CD4-positive, alpha-beta T cell treated with Interleukin-6 for 4 hours (primary cell): Measurements from ENCODE around the gene SOX1.

Source experiments
- DNase-seq: peaks from one replicate; pipeline ENCODE4 v3.0.0-alpha.2; 2020; ENCODE audit warnings: mixed read lengths

The SOX1 gene

DNA sequence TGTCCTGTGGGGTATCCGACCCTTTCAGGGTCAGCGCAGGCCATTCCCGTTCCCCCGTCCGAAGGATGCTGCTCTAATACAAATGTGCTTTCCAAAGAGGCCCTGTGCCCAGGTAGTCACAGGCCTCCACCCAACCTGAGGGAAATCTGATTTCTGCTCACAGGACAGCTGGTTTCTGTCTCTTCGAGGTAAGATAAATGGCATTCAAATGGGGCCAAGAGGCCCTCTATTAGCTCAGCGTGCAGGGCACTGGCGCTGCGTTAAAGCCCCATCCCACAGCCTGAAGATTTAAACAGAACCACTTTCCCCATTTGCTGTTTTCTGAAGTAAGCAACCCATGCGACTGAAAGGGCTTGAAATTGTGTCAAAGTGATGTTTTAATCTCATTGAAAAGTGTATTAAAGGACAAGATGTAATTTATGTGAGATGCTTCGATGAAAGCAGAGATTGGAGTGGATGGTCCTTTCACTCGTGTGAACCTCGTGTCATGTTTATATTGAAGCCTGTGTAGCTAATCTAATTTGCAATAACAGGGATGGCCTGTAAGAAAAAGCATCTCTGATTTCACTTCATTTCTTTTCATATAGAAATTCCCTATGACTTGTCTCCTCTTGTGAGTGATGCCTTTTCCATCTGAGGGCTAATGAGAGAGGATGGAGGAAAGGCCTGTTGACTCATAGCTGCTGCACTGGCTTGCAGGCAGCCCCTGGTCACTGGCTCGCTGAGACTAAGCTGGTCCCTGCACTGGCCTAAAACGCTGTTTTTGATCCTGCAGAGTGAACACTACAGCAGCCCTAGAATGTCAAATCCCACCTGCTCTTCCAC lies 7.3 kb upstream of the SOX1 start:
- DNase-seq, result no peak

DNA sequence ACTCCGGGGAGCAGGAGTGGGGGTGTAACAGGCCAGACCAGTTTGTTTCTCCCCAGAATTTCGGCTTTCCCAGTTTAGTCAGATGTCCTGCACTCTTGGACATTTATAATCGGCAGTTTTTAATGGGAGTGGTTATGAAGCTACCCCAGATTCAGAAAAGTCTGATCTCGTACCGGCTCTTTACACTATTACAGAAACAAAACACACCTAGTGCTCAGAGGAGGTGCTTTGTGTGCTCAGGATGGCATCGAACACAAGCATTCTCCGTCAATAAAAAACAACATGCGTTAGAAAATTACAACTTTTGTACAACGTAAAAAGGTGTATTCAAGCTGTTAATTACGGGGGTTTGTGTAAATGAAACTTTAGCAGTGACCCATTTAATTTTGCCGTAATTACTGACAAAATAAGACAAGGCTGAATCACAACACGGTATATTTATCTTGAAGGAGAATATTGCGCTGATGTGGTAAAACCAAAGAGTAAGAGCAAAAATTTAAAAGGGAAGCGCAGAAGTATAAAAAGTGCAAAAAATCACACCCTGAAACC lies 6.6 kb upstream of the SOX1 start:
- no peak for DNase-seq

GRCh38 chr13:112060899-112061366 lies 6.0 kb upstream of the SOX1 start:
- no peak for DNase-seq

- DNase-seq, result no peak
Observed at GRCh38 chr13:112061367-112062061, 5.4 kb upstream of the SOX1 start.

GRCh38 chr13:112062072-112062567 lies 4.8 kb upstream of the SOX1 start:
- no peak for DNase-seq

DNA sequence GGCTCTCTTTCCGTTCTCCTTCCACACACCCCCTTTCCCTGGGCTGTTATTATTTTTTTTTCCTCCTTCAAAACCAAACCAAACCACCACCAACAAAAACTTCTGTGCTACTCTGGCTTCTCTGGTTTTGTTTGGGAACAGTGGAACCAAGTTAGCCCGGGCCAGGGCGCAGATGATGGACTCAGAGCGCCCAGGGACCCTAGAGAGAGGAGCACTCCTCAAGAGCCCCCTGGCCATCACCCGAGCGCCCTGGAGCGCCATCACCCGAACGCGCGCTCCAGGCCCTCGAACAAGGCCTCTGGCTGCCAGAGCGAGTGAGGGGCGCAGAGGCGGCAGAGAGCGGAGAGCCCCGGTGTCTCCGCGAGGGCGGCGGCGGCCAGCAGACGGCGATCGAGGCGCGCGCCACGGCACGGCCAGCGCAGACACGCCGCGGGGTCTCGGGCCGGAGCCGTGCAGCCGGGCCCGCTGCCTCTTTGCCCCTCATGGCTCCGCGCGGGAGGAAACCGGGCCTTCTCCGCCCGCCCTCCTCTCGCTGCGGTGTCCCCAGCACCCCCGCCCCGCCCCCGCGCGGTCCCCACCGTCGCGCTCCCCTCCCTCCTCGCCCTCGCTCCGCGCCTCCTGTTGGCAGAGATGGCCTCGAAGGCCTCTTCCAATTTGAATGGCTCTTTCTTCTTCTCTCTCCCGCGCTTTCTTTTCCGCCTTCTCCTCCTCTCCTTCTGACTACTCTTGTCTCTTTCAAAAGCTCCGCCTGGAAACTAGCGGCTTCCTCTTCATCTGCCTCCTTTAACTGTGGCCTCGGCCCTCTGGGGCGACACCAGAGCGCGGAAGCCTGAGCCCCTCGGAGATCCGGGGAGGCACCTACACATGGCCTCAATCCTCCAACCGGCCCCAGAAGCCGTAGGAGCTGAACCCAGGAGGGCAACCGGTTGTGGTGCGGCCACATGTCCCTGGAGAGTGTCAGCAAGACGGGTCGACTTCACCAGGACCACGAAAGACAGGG lies 4.1 kb upstream of the SOX1 start:
- DNase-seq, result no peak

GRCh38 chr13:112063807-112064206 lies 3.1 kb upstream of the SOX1 start:
- DNase-seq, result no peak

DNA sequence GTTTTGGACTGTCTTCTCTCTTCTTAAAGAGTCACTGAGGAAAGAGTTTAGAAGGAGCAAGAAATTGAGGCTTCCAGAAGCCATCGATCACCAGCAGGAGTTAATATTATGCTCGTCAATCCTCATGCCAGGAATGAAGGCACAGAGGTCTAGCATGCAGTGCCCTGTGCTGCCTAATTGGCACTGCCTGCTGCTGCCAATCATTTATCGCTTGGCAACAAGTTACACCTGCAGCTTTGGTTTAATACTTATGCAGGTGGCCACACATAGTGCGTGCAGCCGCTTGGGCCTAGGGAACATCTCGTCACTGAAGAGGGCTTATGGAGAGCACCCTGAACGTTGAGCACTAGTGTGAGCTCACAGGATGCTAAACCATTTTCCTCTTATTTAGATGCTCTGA lies 2.7 kb upstream of the SOX1 start:
- no peak for DNase-seq

- DNase-seq, result no peak
Observed at GRCh38 chr13:112065521-112065866, 1.5 kb upstream of the SOX1 start.

DNA sequence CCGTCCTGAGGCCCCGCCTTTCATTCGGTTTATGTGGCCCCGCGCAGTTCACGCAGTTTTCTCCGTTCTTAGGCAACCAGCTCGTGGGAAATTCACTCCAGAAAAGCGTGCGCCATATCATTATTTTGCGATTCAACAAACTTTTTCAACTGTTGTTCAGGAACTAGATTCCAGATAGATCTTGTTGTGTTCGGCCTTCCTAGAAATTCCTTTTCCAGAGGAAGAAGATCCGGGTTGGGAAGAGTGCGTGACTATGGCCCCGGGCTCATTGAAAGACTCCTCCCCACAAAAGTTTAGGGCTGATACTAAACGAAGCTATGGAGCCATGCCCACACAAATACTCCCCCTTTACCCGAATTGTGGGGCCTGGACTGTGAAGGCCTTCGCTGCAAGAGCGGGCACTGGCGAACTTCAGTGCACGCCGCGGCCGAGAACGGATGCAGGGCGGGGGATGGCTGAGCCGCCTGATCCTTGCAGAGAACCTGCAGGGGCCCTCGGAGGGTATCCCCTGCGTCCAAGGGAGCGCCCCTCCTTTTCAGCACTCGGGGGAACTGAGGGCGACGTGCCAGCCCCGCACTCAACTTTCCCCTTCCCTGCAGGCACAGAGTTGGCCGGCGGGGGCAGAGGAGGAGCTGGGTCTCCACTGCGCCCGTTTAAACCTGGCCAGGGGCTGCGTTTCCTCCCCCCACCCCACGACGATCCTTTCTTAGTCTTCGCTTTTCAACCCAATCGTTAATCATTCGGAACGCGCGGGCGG lies 904 bp upstream of the SOX1 start:
- no peak for DNase-seq

DNA sequence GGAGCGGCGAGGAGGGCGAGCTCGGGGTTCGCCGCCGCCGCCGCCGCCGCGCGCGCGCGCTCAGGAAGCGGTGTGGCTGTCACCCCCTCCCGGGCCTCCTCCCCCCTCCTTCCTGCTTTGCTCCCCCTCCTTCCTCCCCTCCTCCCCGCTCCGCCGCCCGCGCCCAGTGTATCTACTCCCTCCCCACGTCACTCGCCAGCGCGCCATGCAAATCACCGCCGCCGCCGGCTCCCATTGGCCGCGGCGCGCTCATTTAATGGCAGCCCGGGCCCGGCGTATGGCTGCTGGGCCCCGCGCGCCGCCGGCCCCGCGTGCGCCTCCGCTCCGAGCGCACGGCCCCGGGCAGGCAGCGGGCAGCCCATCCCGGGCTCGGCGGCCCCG lies 335 bp upstream of the SOX1 start:
- peak; percentile 59 for DNase-seq

DNA sequence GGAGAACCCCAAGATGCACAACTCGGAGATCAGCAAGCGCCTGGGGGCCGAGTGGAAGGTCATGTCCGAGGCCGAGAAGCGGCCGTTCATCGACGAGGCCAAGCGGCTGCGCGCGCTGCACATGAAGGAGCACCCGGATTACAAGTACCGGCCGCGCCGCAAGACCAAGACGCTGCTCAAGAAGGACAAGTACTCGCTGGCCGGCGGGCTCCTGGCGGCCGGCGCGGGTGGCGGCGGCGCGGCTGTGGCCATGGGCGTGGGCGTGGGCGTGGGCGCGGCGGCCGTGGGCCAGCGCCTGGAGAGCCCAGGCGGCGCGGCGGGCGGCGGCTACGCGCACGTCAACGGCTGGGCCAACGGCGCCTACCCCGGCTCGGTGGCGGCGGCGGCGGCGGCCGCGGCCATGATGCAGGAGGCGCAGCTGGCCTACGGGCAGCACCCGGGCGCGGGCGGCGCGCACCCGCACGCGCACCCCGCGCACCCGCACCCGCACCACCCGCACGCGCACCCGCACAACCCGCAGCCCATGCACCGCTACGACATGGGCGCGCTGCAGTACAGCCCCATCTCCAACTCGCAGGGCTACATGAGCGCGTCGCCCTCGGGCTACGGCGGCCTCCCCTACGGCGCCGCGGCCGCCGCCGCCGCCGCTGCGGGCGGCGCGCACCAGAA lies 1.1 kb downstream of the SOX1 start:
- no peak for DNase-seq

DNA sequence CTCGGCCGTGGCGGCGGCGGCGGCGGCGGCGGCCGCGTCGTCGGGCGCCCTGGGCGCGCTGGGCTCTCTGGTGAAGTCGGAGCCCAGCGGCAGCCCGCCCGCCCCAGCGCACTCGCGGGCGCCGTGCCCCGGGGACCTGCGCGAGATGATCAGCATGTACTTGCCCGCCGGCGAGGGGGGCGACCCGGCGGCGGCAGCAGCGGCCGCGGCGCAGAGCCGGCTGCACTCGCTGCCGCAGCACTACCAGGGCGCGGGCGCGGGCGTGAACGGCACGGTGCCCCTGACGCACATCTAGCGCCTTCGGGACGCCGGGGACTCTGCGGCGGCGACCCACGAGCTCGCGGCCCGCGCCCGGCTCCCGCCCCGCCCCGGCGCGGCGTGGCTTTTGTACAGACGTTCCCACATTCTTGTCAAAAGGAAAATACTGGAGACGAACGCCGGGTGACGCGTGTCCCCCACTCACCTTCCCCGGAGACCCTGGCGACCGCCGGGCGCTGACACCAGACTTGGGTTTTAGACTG lies 1.7 kb downstream of the SOX1 start:
- no peak for DNase-seq

DNA sequence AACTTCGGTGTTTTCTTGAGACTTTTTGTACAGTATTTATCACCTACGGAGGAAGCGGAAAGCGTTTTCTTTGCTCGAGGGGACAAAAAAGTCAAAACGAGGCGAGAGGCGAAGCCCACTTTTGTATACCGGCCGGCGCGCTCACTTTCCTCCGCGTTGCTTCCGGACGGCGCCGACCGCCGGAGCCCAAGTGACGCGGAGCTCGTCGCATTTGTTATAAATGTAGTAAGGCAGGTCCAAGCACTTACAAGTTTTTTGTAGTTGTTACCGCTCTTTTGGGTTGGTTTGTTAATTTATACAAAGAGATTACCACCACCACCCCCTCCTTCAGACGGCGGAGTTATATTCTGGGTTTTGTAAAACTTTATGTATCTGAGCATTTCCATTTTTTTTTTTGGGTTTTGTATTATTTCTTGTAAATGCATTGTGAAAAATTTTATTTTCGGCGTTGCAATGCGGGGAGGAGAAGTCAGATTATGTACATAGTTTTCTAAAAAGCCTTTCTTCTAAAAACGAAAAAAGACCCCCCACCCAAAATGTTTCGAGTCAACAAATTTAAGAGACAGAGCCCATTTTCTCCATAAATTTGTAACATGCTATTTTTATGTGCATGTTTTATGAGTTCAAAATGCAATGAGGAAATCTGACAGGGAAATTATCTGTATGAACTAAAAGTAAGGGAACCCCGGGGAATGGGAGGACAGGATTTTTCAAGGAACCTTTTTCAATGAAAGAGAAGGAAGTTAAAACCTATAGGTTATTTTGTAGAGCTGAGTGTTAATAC lies 2.3 kb downstream of the SOX1 start:
- DNase-seq, result no peak

DNA sequence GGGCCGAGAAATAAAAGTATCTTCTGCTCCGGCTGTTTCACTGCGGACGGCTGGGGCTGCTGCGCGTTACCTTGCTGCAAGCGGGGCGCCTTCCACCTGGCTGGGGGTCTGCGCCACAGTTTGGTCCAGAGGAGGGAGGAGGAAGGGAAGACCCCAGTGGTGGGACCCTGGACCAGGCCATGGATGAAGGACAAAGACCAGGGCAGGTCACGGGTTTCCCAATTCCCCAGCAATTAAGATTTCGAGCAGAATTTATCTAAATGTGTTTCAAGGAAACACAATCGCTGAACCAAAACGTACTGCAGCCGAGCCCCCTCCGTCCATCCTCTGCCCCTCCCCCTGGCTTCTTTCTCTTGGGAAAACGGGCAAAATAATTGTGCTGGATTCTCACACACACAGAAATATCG lies 2.9 kb downstream of the SOX1 start:
- no peak for DNase-seq

DNA sequence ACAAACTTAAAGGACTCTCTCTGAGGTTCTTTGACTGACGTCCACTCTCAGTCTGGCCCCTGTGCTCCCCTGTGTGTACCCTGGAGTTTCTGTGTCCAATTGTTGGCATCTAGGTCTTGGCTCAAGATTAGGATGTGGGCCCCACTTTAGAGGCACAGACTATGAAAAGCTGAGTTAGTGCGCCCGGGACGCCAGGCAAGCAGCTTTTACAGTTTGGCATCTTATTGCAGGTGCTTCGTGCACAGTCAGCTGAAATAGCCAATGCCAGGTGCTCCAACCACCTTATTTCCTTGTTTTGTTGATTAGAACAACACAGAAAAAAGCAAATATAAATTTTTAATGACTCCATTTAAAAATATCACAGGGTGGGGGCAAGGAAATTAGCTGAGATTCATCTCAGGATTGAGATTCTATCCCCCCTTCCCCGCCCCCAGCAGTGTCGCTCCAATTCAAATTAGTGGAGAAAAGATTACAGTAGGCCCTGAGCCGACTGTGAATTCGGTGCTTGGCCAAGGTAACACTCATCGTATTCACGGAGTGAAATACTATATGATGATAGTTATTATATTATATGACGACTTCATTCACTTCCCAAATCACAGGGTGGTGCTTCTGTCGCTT lies 4.3 kb downstream of the SOX1 start:
- DNase-seq, result no peak

- DNase-seq, result no peak
Observed at GRCh38 chr13:112071723-112072533, 5.0 kb downstream of the SOX1 start.

DNA sequence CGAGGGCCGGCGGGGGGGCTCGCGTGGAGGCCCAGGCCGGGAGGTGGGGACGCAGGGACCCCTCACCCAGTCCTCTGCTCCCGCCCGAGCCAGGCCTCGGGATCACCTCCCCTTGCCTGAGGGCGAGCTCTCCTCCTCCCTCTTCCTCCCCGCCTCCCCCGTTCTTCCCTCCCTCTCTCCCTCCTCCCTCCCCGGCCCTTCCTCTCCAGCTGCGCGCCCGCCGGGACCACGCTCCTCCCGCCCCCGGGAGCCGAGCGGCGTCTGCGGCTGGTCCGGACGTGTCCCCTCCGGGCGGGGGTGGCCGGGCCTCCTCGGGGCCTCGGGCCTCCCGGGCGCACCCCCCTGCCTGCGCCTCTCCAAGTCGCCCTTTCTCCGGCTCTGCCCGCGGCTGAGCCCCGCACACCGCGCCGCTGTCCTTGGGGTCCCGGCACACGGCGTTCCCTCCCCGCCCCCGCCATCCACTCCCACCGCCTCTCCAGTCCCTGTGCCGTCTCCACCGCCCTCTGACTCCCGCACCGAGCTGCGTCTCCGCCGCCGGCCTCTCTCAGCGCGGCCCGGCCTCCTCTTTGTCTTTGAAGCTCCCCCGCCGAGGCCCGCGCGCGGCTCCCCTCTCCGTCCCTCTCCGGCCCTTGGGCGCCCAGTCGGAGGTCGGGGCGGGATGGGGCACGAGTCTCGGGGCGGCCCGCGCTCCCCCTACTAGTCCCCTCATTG lies 5.7 kb downstream of the SOX1 start:
- DNase-seq, result no peak
